ENCODE measurements around the gene SLC35G3. TPM values are rescaled to one million over a fixed set of nuclear protein-coding genes. Genes with fewer than 3 reads are reported as not detected.
"Not testable (repeated sequence)": the region's sequence is repeated elsewhere in the genome, so short reads cannot be mapped to it uniquely, and the experiment has no call there.

SLC35G3 gene
- total RNA-seq, 2 donors from 2014 or later, result not detected

DNA sequence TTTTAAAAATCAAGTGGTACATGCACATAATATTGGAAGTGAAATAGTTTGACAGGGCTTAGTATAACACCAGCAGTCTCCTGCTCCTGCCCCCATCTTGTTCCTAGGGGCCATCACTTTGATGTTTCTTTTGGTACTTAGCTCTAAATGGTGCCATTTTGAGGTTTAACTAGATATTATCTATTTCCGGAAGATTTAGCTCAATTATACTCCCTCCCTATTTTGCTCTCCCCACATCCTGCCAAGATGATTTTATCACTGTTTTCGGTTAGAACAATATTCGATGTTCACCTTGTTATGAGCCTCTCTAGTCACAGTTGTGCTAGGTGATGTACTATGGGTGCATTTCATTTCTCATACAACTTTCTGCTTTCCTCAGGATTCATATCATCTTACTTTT lies 20.0 kb upstream of the SLC35G3 start:
- Histone ChIP-seq H3K36me3 (replicated peaks in 1 of 2; ENCODE audit: insufficient read depth in 1 of 2, low read depth in 2 of 2) (no peaks in the 10 kb centered on the region), H3K27me3 (peaks cover 0 to 6% of the 10 kb centered on the region in 2 donors), H3K4me1 (no peaks in the 10 kb centered on the region), H3K9me3 (no peaks in the 10 kb centered on the region), H3K27ac (no peak overlapping the region), H3K4me3 (no peak overlapping the region)
- WGBS, 2 donors, result 41 to 55% methylated on average over 3 of the region's 3 CpGs
- intact Hi-C loops (cut with DNase I), result no loop called here
- TF ChIP-seq POLR2A (IDR thresholded peaks at IDR 0.05) (no peak), CTCF (IDR thresholded peaks at IDR 0.05) (no peak)
- ATAC-seq (no peak), DNase-seq (no peak)

DNA sequence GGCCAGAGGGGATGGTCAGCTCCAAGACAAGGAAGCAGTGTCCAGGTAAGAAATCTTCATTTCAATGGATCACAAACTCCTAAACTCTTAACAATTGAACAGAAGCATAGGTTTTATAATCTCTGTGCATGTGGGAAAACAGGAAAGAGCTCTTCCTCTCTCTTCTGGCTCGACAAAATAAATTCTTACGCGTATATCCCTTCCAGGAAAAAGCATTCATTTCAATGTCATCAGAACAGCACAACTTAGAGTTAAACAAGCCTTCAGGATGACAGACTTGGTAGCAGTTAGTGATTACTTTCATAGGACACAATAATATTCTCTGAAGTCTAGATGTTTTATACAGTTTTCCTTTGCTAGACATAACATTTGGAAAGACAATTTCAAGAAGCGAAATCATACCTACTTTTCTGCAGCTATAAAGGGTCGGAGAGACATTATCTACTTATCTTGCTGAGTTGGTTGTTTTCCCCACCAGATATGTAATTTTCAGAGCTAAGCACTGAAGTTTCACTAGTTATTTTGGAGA lies 19.3 kb upstream of the SLC35G3 start:
- Histone ChIP-seq H3K27me3 (peaks cover 0 to 6% of the 10 kb centered on the region in 2 donors), H3K36me3 (replicated peaks in 1 of 2; ENCODE audit: insufficient read depth in 1 of 2, low read depth in 2 of 2) (no peaks in the 10 kb centered on the region), H3K4me3 (no peak overlapping the region), H3K9me3 (no peaks in the 10 kb centered on the region), H3K4me1 (no peaks in the 10 kb centered on the region), H3K27ac (no peak overlapping the region)
- DNase-seq, result no peak
- no peak for TF ChIP-seq CTCF (IDR thresholded peaks at IDR 0.05)
- no peak for TF ChIP-seq POLR2A (IDR thresholded peaks at IDR 0.05)
- ATAC-seq, result no peak
- 73 to 75% methylated on average over 5 of the region's 5 CpGs for WGBS, 2 donors
- intact Hi-C loops (cut with DNase I), result no loop called here

GRCh38 chr17:35212668-35213067 lies 18.5 kb upstream of the SLC35G3 start:
- Histone ChIP-seq H3K36me3 (replicated peaks in 1 of 2; ENCODE audit: insufficient read depth in 1 of 2, low read depth in 2 of 2) (no peaks in the 10 kb centered on the region), H3K27ac (no peak overlapping the region), H3K4me1 (no peaks in the 10 kb centered on the region), H3K9me3 (no peaks in the 10 kb centered on the region), H3K4me3 (no peak overlapping the region), H3K27me3 (peaks cover 0 to 6% of the 10 kb centered on the region in 2 donors)
- WGBS, 2 donors, result 55 to 75% methylated on average over 4 of the region's 4 CpGs
- DNase-seq, result no peak
- TF ChIP-seq CTCF (IDR thresholded peaks at IDR 0.05) (no peak), POLR2A (IDR thresholded peaks at IDR 0.05) (no peak)
- ATAC-seq, result no peak
- intact Hi-C loops (cut with DNase I), result no loop called here

- Histone ChIP-seq H3K27ac (no peak overlapping the region), H3K4me3 (no peak overlapping the region), H3K9me3 (no peaks in the 10 kb centered on the region), H3K4me1 (no peaks in the 10 kb centered on the region), H3K36me3 (replicated peaks in 1 of 2; ENCODE audit: insufficient read depth in 1 of 2, low read depth in 2 of 2) (no peaks in the 10 kb centered on the region), H3K27me3 (peaks cover 0 to 2% of the 10 kb centered on the region in 2 donors)
- DNase-seq, result no peak
- ATAC-seq, result no peak
- TF ChIP-seq POLR2A (IDR thresholded peaks at IDR 0.05) (no peak), CTCF (IDR thresholded peaks at IDR 0.05) (no peak)
- 76 to 79% methylated on average over 7 of the region's 7 CpGs for WGBS, 2 donors
- intact Hi-C loops (cut with DNase I), result no loop called here
Observed at GRCh38 chr17:35210741-35211140, 16.5 kb upstream of the SLC35G3 start.

GRCh38 chr17:35202582-35202981 lies 8.4 kb upstream of the SLC35G3 start:
- H3K4me3 ChIP-seq; H3K27me3 ChIP-seq; H3K36me3 ChIP-seq (replicated peaks in 1 of 2; ENCODE audit: insufficient read depth in 1 of 2, low read depth in 2 of 2); H3K27ac ChIP-seq; intact Hi-C loops (cut with DNase I); DNase-seq; ATAC-seq; H3K4me1 ChIP-seq: not testable (repeated sequence)
- H3K9me3 ChIP-seq, result peaks cover 0 to 14% (median 0%) of the 10 kb centered on the region in 3 donors
- WGBS, 2 donors, result 68 to 88% methylated on average over 1 to 2 of the region's 2 CpGs

GRCh38 chr17:35195062-35195461 lies 869 bp upstream of the SLC35G3 start:
- H3K4me1 ChIP-seq; H3K36me3 ChIP-seq (replicated peaks in 1 of 2; ENCODE audit: insufficient read depth in 1 of 2, low read depth in 2 of 2); DNase-seq; H3K27ac ChIP-seq; H3K9me3 ChIP-seq; intact Hi-C loops (cut with DNase I); ATAC-seq; H3K4me3 ChIP-seq; H3K27me3 ChIP-seq: not testable (repeated sequence)
- WGBS, 2 donors, result 90 to 95% methylated on average over 18 to 21 of the region's 31 CpGs

Measured in body of pancreas (tissue), 4 donors.